Stimulated activated naive CD4-positive, alpha-beta T cell treated with Interleukin-2 at 50 U/mL for 16 hours (primary cell): ENCODE data around the gene SLC36A3.

Experiments
- DNase-seq: peaks from one replicate; lab custom pipeline; 2025; lab: John Stamatoyannopoulos, UW

The SLC36A3 gene

GRCh38 chr5:151298063-151298855, 5.3 kb downstream of the SLC36A3 start:
- DNase-seq: no peak

GRCh38 chr5:151296974-151297373, 6.6 kb downstream of the SLC36A3 start:
- no peak for DNase-seq

DNA sequence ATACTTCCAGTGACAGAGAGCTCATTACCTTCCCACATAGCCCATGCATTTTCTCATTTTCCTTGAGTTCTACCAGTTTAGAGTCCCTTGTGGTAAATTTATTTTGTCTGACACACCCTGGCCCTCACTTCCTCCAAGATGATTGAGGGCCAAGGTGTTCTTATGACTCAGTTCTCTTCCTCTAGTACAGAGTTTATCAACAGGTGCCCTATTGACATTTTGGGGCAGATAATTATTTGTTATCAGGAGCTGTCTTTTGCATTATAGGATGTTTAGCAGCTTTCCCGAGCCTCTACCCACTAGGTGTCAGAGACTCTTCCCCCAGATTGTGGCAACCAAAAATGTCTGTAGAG, 7.1 kb downstream of the SLC36A3 start:
- DNase-seq: no peak

DNA sequence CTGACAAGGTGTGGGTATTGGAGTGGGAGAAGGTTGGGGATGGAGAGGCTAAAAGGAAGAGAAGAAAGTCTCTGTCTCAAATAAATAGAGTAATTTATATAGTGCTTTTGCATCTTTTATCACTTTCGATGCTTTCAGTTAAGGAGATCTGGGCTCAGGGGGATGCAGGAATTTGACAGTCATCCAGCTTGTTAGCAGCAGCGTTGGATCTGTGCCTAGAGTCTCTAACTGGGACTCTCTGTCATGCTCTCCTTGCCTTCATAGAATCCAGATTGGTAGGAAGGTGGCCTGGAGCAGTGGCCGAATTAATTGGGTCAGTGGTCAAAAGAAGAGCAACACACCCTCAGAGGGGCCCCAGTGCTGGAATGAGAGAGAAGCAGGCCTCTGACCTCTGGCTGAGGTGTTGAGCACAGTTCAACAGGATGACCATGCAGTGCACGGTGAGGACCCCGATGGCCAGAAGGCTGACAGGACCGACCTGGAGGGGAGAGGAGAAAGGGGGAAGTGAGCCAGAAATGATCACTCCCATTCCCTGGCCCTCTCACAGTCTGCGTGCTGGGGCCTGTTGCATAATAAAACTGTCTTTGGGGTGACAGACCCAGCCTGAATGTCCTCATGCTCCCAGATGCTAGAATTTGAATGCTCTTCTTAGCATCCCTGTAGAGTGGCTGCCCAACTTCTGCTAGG, 7.6 kb downstream of the SLC36A3 start:
- no peak for DNase-seq

- no peak for DNase-seq
Measured at GRCh38 chr5:151295138-151295537, 8.4 kb downstream of the SLC36A3 start.

DNA sequence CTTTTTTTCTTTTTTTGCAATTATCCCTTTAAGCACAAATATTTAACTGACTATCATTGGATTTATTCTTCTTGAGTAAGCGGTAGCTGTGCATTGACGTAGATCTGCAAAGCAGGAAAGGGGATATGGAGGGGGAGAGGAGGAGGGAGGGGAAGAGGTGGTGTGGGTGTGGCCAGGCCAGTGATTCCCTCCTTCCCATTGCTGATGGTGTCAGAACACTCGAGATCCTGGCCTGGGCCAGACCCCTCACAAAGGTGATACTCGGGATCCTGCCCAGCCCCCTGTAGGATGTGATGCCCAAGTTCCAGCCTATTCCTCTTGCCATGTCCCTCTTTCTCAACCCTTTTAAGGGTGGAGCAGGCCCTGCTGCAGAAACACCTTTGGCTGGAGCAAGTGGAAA, 9.9 kb downstream of the SLC36A3 start:
- DNase-seq: no peak

DNA sequence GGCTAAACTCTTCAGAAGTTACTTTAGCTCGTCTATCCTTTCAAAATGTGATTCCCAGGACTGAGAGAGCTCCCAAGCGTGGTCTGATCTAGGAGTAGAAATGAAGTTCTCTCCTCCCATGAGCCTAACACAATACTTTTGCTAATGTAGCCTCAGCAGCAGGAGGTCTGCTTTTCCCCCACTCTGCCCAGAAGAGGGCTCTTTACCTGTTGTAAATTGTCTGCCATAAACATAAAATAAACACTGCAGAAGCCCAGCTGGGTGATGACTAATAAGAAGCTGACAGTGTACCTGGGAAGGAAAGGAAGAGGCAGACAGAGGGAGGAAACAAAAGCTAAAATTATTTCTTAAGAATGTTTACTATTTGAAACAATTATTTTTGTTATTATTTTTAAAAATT, 15.4 kb downstream of the SLC36A3 start:
- DNase-seq: no peak

- no peak for DNase-seq
Measured at GRCh38 chr5:151286246-151286645, 17.3 kb downstream of the SLC36A3 start.

DNA sequence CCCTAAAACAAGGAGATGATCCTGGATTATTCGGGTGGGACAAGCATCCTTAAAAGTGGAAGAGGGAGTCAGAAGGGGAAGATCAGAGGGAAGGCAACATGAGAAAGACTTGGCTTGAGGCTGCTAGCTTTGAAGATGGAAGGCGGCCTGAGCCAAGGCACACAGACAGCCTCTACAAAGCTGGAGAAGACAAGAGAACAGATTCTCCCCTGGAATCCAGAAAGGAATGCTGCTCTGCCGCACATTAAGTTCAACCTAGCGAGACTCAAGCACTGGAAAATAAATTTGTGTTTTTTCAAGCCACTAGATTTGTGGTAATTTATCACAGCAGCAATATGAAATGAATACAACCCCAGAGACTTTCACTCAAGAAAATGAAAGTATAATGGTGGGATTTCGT, 17.9 kb downstream of the SLC36A3 start:
- no peak for DNase-seq

GRCh38 chr5:151284392-151284967, 19.1 kb downstream of the SLC36A3 start:
- no peak for DNase-seq

DNA sequence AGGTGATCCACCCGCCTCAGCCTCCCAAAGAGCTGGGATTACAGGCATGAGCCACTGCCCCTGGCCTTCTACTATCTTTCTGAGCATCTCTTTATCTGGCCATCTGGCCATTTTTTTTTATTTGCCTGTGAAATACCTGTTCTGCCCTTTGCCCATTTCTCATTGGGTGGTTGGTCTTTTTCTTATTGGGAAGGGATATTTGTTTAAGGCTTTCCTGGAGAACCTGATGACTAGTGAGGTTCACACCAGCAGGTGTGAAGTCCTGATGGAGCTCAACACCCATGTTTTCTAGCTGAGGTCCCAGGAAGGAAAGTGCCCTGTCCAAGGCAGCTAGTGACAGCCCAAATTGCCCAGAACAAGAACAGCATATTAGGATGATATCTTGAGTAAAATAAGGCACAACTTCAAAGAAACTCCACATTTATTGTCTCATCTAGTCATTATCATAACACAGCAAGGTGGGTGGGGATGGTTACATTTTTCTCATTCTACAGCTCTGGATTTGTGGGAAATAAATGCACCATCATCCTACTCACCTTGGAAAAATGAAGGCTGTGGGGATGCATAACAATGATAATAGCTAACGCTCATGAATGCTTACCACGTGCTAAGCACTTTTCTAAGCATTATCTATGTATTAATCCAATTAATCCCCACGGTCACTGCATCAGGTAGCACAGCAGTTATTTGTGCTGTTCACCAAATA, 20.3 kb downstream of the SLC36A3 start:
- no peak for DNase-seq

- no peak for DNase-seq
Measured at GRCh38 chr5:151281001-151281639, 22.4 kb downstream of the SLC36A3 start.

DNA sequence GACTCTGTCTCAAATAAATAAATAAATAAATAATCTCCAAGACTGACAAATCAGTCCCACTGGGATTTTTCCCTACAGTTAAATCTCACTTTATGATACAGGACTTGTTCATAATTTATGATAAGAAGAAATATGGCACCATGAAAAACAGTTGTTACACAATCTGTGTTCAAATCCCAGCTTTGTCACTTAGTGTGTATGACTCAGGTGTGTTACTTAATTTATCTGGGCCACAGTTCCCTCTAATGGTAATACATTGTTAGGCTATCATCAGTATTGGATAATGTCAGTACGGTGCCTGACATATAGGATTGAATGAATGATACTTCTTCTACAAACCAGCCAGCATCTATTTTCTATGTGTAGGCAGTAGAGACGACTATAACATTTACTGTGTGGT, 23.1 kb downstream of the SLC36A3 start:
- DNase-seq: no peak

- DNase-seq: no peak
Measured at GRCh38 chr5:151278845-151279244, 24.7 kb downstream of the SLC36A3 start.

DNA sequence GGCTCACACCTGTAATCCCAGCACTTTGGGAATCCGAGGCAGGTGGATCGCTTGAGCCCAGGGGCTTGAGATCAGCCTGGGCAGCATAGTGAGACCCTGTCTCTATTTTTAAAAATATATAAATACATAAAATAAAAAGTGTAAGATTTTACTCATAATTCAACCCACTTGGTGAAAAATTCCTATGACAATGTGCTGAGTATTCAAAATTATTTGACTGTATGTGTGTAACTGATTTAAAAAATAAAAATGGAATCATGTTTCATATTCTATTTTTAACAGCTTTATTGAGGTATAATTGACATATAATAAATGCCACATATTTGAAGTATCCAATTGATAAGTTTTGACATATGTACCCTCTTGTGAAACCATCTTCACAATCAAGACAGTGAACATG, 27.8 kb downstream of the SLC36A3 start:
- no peak for DNase-seq

- DNase-seq: no peak
Measured at GRCh38 chr5:151274666-151275065, 28.9 kb downstream of the SLC36A3 start.

GRCh38 chr5:151271336-151271735, 32.2 kb downstream of the SLC36A3 start:
- DNase-seq: no peak

- no peak for DNase-seq
Measured at GRCh38 chr5:151270599-151270998, 33.0 kb downstream of the SLC36A3 start.

GRCh38 chr5:151267491-151268260, 35.9 kb downstream of the SLC36A3 start:
- no peak for DNase-seq

DNA sequence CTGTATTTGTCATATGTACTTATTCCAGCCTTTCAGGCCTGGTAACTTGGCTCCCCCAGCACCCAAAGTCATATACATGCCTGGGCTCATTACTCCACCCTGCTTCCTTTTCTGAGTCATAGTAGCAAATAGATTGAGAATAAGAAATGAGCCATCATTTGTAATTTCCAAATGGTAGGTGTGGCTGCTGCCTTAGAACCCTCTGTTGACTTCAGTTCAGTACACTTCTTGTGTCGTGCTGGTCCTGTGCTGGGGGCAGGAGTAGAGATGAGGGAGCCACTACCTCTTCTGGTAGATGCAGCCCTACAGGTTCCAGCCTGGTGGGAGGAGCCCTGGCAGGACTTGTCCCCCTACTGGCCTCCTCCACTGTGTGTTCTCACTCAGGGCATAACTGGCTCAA, 39.5 kb downstream of the SLC36A3 start:
- no peak for DNase-seq

- no peak for DNase-seq
Measured at GRCh38 chr5:151262532-151262931, 41.0 kb downstream of the SLC36A3 start.

DNA sequence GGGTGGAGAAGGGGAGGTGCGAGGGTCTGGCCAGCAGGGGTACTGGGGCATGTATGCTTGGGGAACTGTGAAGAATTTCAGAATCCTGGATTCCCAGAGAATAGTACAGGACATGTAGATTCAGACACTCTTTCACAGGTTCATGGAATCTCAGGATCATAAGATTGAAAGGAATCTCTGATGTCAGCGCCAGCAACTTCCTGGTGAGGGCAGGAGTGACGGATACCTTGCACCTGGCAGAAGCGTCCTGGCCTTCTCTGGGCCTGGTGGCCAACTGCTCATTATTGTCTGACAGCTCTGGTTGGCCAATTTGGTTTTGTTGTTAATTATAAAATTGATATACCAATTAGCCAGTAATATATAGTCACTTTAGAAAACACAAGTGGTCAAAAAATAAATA, 43.6 kb downstream of the SLC36A3 start:
- DNase-seq: no peak
